KOPT-K1 (cell line): ENCODE results near the gene COL23A1.
"Not testable (repeated sequence)": the region's sequence is repeated elsewhere in the genome, so short reads cannot be mapped to it uniquely, and the experiment has no call there.

ENCODE experiments used
- H3K27ac ChIP-seq: fragments of 200-600 bp; sonication (generic); 2 replicates; pipeline ENCODE4 v1.5.1; 2016; ENCODE audit warnings: antibody characterized with exemption, mild to moderate bottlenecking, low read depth, low read length; ENCODE audit not compliant: poor library complexity, severe bottlenecking
- H3K36me3 ChIP-seq: fragments of 200-600 bp; sonication (generic); 2 replicates; pipeline ENCODE4 v1.5.1; 2017; ENCODE audit warnings: antibody characterized with exemption, mild to moderate bottlenecking, low read length, moderate library complexity; ENCODE audit not compliant: insufficient read depth
- H3K9me3 ChIP-seq: fragments of 200-600 bp; sonication (generic); 2 replicates; pipeline ENCODE4 v1.5.1; 2017; ENCODE audit warnings: antibody characterized with exemption, low read length, mild to moderate bottlenecking; ENCODE audit not compliant: insufficient read depth, poor library complexity, severe bottlenecking

Gene COL23A1

DNA sequence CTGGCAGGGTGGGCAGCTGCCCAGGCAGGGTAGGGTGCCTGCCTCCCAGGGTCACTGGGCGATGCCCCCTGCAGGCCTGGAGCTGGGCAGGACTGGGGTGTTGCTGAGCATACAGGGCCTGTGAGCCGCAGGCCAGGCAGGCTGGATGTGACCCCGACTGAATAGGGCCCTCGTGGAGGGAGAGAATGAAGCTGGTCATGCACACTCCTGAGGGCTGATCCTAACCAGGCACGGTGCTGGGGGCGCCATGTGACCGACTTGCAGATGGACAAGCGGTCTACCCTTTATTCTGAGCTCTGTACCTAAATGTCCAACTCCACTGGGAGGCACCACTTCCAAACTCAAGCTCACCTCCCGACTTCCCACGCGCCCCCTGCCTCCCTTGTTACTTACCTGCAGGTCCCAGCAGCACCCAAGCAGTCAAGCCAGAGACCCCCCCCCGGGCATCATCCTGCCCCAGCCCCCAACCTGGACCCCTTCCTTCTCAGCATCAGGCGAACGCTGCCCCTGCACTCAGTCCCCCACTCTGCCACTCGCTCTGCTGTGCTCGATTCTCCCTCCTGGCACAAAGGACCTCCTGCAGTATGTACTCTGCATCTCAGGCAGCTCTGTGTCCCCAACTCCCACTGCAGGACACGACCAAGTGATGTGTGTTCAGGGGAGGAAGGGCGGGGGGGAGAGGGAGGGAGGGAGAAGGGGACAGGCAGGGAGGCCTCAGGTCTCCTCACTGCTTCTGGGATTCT lies 280.8 kb downstream of the COL23A1 start:
- H3K36me3 ChIP-seq = no peaks in the 10 kb centered on the region
- no peaks in the 10 kb centered on the region for H3K9me3 ChIP-seq
- no peak overlapping the region for H3K27ac ChIP-seq

DNA sequence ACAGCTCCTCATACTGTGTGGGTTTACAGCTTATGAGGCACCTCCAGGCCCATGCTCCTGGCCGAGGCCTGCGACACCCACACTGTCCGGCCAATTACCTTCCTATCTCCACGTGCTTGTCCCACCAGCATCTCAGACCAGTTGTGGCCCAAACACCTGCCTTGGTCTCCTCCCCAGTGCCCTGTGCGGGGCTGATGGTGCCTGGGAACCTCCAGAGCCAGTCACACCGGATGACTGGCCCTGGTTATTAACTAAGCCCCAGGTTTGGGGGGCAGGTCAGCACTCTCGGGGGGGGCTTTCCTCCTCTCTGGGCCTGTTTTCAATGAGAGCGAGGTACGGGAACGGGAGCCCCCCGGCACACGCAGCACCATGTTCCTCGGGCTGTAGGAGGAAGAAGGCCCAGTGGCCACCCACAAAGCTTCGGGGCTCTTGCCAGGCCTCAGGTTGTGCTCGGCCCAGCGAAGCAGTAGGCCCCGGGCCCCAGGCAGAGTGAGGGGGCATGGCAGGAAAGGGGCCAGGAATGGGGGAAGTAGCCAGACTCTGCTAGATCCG lies 281.6 kb downstream of the COL23A1 start:
- H3K27ac ChIP-seq = no peak overlapping the region
- H3K9me3 ChIP-seq = no peaks in the 10 kb centered on the region
- H3K36me3 ChIP-seq = no peaks in the 10 kb centered on the region

DNA sequence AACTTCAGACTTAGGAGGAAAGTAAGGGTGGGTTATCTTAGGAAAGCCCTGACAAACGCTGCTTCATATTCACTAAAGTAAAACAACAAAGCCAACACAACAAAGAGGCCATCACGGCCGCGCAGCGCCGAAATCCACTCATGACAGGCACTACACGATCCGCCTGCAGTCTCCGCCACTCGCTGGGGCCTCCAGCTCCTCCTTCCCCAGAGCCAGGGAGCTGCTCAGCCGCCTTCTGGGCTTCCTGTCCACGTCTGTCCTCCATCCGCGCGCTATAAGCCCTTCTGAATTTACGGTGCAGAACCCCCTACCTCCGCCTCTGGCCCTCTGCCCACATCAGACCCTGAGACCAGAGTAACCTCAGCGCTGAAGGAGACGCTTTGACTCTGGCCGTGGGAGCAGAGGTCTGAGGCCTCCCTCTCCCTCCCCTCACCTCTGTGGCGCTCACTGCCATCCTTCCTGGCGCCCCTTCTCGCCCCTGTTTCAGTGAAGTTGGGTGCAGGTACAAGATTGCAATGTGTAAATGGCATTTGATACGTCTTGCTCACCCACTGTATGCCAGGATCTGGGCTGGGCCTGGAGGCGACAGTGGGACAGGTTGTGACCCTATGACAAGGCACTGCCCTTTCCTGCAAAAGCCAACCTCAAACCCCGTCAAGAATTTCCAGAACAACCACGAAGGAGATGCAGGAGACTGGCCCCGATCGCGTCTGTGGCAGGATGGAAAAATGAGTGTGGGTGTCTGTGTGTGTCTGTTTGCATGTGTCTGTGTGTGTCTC lies 282.7 kb downstream of the COL23A1 start:
- H3K36me3 ChIP-seq = no peaks in the 10 kb centered on the region
- no peaks in the 10 kb centered on the region for H3K9me3 ChIP-seq

DNA sequence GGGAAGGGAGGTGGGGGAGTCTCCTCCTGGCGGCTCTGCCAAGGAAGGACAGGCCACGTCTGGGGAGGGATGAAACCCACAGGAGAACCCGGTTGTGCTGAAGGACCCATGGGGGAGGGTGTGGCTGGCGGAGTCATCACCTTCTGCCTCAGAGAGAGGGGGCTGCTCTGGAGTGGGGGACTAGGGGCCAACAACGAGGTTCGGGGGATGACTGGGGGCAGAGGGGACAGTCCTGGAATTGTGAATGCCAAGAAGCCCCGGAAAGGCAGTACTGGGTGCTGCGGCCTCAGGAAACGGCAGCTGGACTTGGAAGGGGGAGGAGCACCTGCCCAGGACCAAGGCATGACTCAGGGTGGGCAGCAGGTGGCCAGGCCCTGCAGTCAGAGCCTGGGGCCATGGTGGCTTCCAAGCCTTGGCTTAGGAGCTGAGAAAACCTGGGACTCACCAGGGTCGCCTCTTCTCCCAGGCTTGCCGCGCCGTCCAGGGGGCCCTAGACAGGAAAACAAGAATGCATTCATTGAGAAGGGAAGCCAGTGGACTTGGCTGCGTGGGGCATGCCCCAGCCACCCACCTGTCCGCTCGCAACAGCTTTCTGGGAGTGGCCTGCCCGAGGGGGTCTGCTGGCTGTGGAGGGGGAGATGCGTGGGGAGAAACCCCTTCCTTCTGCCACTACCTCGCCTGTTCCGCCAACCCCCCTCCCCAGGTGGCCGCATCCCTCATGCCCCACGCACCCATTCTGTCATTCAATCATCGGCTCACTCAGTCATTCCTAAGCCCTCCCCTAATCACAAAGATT lies 283.6 kb downstream of the COL23A1 start:
- Histone ChIP-seq H3K36me3 (no peaks in the 10 kb centered on the region), H3K9me3 (no peaks in the 10 kb centered on the region), H3K27ac (no peak overlapping the region)

More for the DNA sequence above, 282.7 kb downstream of the COL23A1 start:
- H3K27ac ChIP-seq = no peak overlapping the region

DNA sequence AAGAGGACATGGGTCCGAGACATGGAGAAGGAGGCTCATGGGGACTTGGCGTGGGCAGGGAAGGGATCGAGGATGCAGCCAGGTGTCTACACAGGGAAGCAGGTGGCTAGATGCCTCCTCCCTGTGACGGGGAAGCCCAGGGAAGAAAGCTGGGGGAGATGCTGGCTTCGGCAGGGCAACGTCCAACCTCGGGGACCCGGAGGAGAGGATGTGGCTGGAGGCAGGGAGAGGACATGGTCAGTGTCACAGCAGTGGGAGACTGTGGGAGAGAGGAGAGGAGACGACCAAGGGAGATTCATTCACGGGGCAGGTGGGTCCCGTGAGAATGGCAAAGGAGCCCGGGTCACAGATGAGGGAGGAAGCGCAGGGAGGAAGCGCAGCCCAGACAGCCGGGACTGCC lies 284.4 kb downstream of the COL23A1 start:
- no peak overlapping the region for H3K27ac ChIP-seq
- H3K9me3 ChIP-seq = no peaks in the 10 kb centered on the region
- no peaks in the 10 kb centered on the region for H3K36me3 ChIP-seq

DNA sequence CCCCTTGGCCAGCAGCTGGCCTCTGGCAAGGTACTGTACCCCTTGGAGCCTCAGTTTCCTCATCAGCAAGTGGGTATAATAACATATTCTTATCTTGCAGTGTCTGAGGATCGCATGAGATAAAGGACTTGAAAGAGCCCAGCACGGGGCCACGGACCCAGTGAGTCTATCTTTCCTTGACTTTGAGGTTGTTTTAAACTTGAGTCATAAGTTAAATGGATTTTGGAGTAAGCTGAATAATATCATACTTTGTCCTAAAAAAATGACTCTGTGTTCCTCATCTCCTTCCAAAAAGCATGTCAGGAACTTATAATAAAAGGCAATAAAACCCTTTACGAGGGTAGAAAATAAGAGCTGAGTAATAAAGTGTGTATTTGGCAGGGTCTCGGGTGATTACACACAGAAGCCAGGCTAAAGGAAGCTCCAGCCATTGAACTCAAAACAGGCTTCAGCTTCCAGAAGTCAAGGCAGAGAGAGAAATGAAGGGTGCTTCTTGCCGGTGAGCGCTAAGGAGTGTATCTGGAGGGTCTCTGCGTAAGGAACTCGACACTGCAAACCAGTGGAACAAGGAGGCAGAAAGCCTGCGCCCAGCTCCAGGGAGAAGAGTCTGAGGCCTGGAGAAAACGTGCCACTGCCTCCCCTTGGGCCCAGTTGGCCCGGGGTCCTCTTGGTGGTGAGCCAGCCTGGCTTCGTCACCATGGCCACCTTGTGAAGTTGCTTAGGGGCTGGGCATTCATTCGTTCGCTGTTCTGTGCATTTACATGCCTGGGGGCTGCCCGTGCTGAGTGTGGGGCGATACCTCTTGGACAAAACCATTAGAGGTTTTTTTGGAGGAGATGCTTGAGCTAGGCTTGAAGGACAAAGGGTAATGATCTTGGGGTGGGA lies 285.2 kb downstream of the COL23A1 start:
- Histone ChIP-seq H3K9me3 (no peaks in the 10 kb centered on the region), H3K36me3 (no peaks in the 10 kb centered on the region), H3K27ac (no peak overlapping the region)

DNA sequence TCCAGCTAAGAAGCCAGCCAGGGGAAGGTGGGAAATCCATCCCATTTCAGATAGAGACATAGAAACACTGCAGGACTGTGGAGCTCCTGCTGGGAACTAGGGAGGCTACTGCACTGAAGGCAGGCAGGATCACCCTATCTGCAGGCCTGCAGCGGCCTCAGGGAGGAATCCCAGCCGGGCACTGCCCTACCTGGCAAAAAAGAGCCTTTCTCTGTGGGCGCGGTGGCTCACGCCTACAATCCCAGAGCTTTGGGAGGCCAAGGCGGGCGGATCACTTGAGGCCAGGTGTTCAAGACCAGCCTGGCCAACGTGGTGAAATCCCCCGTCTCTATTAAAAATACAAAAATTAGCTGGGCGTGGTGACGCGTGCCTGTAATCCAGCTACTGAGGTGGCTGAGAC lies 286.2 kb downstream of the COL23A1 start:
- H3K36me3 ChIP-seq = no peaks in the 10 kb centered on the region
- H3K27ac ChIP-seq = no peak overlapping the region
- H3K9me3 ChIP-seq = no peaks in the 10 kb centered on the region

DNA sequence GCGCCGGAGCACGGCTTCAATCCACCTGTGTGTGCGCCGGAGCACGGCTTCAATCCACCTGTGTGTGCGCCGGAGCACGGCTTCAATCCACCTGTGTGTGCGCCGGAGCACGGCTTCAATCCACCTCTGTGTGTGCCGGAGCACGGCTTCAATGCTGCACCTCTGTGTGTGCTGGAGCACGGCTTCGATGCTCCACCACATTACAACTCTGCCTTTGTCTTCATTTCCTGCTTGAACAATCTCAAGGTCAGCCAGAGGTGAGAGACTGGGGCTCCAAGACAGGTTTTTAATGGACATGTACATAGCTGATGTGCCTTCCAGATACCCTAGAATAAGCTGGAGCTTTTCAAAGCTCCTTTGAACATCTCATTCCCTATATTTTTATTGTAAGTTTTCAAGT lies 287.9 kb downstream of the COL23A1 start:
- H3K9me3 ChIP-seq, H3K27ac ChIP-seq, H3K36me3 ChIP-seq: not testable (repeated sequence)

DNA sequence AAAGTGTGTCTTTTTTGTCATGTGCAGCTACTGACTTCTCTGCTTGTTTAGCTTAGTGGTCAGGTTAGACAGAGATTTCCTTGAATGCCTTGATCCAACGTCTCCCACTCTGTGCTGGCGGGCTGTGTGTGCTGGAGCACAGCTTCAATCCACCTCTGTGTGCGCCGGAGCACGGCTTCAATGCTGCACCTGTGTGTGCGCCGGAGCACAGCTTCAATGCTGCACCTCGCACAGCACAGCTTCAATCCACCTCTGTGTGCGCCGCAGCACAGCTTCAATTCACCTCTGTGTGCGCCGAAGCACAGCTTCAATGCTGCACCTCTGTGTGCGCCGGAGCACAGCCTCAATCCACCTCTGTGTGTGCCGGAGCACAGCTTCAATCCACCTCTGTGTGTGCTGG lies 288.6 kb downstream of the COL23A1 start:
- Histone ChIP-seq H3K9me3 (no peaks in the 10 kb centered on the region), H3K36me3 (no peaks in the 10 kb centered on the region), H3K27ac (no peak overlapping the region)

DNA sequence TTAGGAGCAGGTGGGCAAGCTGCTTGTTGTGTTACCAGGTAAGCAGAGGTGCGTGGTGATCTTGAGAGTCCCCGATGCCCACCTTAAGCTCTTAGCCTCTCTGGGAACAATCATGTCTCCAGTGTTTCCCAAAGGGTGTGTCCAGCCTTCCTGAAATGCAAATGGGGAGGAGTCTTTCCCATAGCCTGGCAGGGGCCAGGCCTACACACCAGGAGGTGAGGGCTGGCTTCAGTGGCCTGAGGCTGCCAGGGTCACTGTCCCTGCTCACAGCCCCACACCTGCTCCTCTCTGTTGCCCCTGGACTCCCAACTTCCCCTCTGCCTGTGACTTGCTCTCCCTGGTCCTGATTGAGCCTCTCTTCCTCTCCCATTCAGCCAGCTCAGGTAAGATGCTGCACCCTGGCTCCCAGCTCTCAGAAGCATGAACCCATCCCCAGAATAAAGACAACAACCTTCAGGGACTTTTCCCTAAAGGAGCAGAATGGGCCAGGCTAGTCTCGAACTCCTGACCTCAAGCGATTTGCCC lies 291.8 kb downstream of the COL23A1 start:
- Histone ChIP-seq H3K27ac (no peak overlapping the region), H3K9me3 (no peaks in the 10 kb centered on the region), H3K36me3 (no peaks in the 10 kb centered on the region)

DNA sequence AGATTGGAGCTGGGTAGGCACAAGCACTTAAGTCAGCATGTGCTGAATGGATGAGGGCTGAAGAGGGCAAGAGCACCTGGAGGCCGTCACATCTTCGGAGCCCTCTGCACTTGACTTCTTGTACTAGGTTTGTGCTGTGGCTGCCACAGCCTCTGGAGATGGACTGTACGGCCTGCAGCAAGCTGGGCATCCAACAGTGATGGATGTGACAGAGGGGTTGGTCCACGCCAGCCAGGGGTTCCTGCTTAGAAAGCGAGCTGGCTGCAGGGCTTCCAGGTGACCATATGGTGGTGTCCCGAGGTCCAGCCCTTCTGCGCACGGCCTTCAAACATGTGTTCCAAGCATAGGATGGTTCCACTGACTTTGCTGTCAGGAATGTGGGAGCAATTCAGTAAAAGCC lies 292.4 kb downstream of the COL23A1 start:
- Histone ChIP-seq H3K9me3 (no peaks in the 10 kb centered on the region), H3K27ac (no peak overlapping the region)

DNA sequence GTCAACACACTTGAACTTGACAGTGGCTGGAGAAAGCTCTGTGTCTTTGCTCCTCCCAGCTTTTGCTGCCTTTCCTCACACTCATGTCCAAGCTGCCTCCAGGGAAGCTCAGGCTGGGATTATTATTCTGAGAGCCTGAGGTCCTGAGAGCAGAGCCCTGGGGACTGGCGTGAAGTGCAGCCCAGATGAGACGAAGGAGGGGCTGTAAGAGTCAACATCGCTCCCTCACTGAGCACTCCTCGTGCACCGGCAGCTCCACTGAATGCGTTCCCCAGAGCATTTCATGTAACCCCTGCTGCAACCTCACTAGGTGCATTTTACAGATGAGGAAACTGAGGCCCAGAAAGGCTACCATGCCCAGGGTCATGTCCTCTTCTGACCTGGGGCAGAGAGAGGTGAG lies 294.1 kb downstream of the COL23A1 start:
- Histone ChIP-seq H3K9me3 (no peaks in the 10 kb centered on the region), H3K36me3 (no peaks in the 10 kb centered on the region), H3K27ac (no peak overlapping the region)

More for the DNA sequence above, 292.4 kb downstream of the COL23A1 start:
- no peaks in the 10 kb centered on the region for H3K36me3 ChIP-seq

DNA sequence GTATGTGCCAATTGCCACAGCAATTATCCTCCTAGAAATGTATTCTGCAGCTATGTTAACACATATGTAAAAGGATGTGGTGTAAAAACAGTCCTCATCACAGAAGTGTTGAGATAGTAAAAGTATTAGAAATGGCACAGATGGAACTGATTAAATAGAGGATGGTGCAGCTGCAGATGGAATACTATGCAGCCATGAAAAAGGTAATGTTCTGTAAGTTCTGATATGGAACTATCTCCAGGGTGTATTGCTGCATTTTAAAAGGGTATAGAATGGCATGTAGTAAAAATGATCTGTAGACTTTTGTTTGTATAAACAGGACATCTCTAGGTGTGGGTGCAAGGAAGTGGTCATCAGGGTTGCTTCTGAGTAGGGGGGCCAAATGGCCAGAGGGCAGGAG lies 294.6 kb downstream of the COL23A1 start:
- H3K27ac ChIP-seq = no peak overlapping the region
- no peaks in the 10 kb centered on the region for H3K9me3 ChIP-seq
- H3K36me3 ChIP-seq = no peaks in the 10 kb centered on the region

DNA sequence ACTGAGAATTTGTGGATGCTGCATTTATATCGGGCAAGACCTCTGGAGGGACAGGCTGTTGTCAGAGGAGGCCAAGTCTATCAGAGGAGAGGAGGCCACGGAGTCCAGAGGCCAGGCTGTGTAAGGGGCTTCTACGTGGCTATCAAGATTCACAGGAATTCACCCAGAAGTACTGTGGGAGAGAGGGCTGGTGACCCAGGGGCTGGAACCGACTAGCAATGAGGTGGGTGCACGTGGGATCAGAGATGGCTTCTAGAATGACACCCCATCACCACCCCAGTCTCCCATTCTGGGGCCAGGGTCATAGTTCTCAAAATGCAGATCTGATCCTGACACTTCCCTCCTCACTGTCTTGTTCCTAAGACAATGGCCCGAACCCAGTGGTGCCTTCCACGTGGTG lies 296.4 kb downstream of the COL23A1 start:
- Histone ChIP-seq H3K27ac (no peak overlapping the region), H3K9me3 (no peaks in the 10 kb centered on the region), H3K36me3 (no peaks in the 10 kb centered on the region)
